Measurements from ENCODE around the gene RTL1.

RTL1 gene

GRCh38 chr14:100867631-100868315, 35.7 kb downstream of the RTL1 start:
- Histone ChIP-seq H3K27me3 (ENCODE audit: insufficient read depth, poor library complexity, severe bottlenecking) (no peaks in the 10 kb centered on the region), H3K27ac (replicated peaks) (no peak overlapping the region), H3K4me3 (replicated peaks; ENCODE audit: insufficient read depth, low read length) (no peak overlapping the region)
- no peak for DNase-seq (ENCODE audit: low read depth in 1 of 2, low spot score in 1 of 2)
- TF ChIP-seq, protein P1, sequence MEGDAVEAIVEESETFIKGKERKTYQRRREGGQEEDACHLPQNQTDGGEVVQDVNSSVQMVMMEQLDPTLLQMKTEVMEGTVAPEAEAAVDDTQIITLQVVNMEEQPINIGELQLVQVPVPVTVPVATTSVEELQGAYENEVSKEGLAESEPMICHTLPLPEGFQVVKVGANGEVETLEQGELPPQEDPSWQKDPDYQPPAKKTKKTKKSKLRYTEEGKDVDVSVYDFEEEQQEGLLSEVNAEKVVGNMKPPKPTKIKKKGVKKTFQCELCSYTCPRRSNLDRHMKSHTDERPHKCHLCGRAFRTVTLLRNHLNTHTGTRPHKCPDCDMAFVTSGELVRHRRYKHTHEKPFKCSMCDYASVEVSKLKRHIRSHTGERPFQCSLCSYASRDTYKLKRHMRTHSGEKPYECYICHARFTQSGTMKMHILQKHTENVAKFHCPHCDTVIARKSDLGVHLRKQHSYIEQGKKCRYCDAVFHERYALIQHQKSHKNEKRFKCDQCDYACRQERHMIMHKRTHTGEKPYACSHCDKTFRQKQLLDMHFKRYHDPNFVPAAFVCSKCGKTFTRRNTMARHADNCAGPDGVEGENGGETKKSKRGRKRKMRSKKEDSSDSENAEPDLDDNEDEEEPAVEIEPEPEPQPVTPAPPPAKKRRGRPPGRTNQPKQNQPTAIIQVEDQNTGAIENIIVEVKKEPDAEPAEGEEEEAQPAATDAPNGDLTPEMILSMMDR (IDR thresholded peaks at IDR 0.05; ENCODE audit: insufficient read depth, low read length) = no peak
- TF ChIP-seq SPI1 (IDR thresholded peaks at IDR 0.05; ENCODE audit: borderline replicate concordance, low read depth) (no peak), GABPA (IDR thresholded peaks at IDR 0.05; ENCODE audit: low read depth) (no peak), POLR2AphosphoS5 (IDR thresholded peaks at IDR 0.05; ENCODE audit: low read depth) (no peak)
- TF ChIP-seq, protein P2, sequence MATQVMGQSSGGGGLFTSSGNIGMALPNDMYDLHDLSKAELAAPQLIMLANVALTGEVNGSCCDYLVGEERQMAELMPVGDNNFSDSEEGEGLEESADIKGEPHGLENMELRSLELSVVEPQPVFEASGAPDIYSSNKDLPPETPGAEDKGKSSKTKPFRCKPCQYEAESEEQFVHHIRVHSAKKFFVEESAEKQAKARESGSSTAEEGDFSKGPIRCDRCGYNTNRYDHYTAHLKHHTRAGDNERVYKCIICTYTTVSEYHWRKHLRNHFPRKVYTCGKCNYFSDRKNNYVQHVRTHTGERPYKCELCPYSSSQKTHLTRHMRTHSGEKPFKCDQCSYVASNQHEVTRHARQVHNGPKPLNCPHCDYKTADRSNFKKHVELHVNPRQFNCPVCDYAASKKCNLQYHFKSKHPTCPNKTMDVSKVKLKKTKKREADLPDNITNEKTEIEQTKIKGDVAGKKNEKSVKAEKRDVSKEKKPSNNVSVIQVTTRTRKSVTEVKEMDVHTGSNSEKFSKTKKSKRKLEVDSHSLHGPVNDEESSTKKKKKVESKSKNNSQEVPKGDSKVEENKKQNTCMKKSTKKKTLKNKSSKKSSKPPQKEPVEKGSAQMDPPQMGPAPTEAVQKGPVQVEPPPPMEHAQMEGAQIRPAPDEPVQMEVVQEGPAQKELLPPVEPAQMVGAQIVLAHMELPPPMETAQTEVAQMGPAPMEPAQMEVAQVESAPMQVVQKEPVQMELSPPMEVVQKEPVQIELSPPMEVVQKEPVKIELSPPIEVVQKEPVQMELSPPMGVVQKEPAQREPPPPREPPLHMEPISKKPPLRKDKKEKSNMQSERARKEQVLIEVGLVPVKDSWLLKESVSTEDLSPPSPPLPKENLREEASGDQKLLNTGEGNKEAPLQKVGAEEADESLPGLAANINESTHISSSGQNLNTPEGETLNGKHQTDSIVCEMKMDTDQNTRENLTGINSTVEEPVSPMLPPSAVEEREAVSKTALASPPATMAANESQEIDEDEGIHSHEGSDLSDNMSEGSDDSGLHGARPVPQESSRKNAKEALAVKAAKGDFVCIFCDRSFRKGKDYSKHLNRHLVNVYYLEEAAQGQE (IDR thresholded peaks at IDR 0.05; ENCODE audit: insufficient replicate concordance, low read depth) = no peak

- DNase-seq (ENCODE audit: low read depth in 1 of 2, low spot score in 1 of 2) = no peak
- Histone ChIP-seq H3K27ac (replicated peaks) (no peak overlapping the region), H3K27me3 (ENCODE audit: insufficient read depth, poor library complexity, severe bottlenecking) (no peaks in the 10 kb centered on the region), H3K4me3 (replicated peaks; ENCODE audit: insufficient read depth, low read length) (no peak overlapping the region)
- TF ChIP-seq POLR2AphosphoS5 (IDR thresholded peaks at IDR 0.05; ENCODE audit: low read depth) (no peak), GABPA (IDR thresholded peaks at IDR 0.05; ENCODE audit: low read depth) (no peak), SPI1 (IDR thresholded peaks at IDR 0.05; ENCODE audit: borderline replicate concordance, low read depth) (no peak)
- TF ChIP-seq, protein P1 (IDR thresholded peaks at IDR 0.05; ENCODE audit: insufficient read depth, low read length) = no peak
Measured at GRCh38 chr14:100866666-100867630, 36.6 kb downstream of the RTL1 start.

DNA sequence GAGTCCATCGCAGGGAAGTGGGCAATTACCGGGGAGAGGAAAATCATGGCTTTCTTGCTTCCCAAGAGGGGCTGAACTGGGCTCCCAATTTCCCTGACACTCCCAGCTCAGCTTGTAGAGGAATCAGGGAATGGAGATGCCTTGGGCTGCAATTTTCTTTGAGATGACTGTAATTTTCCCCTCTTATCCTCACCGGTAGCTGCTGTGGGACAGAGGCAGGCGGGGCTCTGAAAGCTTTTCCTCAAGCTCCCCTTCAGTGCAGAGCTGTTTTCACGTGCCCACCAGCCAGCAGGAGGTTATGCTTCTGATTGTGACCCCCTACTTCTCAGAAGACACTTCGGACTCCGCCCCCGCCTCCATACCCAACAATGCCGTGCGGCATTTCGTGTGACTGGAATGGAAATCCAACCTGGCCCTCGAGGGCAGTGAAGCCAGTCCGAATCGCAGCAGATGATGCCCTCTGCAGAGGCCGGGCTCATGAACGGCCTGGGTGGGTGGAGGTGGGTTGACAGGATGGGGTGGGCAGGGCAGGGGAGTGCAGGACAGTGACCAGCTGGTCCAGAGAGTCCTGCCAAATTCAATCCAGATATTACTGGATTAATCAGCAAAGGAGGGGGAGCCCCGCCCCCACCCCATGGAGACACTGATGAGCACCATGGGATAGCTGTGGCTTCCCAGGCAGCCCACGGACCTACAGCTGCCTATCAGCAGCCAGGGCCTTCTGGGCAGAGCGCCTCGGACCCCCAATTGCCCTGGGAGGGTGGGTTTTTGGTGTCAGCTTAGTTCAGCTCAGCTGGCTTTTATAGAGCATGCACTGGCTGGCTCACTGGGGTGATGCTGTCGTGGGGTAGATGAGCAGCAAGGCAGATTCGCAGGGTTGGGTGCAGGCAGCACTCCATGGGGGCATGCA, 37.6 kb downstream of the RTL1 start:
- H3K27ac ChIP-seq (replicated peaks) = no peak overlapping the region
- DNase-seq (ENCODE audit: low read depth in 1 of 2, low spot score in 1 of 2) = no peak
- TF ChIP-seq, protein P1 (IDR thresholded peaks at IDR 0.05; ENCODE audit: insufficient read depth, low read length) = no peak
- TF ChIP-seq GABPA (IDR thresholded peaks at IDR 0.05; ENCODE audit: low read depth) (no peak), SPI1 (IDR thresholded peaks at IDR 0.05; ENCODE audit: borderline replicate concordance, low read depth) (no peak)
- TF ChIP-seq, protein P2 (IDR thresholded peaks at IDR 0.05; ENCODE audit: insufficient replicate concordance, low read depth) = no peak
- no peaks in the 10 kb centered on the region for H3K27me3 ChIP-seq (ENCODE audit: insufficient read depth, poor library complexity, severe bottlenecking)
- no peak overlapping the region for H3K4me3 ChIP-seq (replicated peaks; ENCODE audit: insufficient read depth, low read length)

Measured in HL-60 (cell line).